K562 (cell line): ENCODE results near the gene CDHR1. TPM values are rescaled to one million over a fixed set of nuclear protein-coding genes. Genes with fewer than 3 reads are reported as not detected.

Experiments
- ATAC-seq: fragments of 200-7000 bp; cut with Tn5 transposase; 3 replicates; pipeline ENCODE4 v1.9.1; 2020; ENCODE audit warnings: moderate library complexity
- BruUV-seq: library from RNA; stranded (reverse); fragments of 400-500 nt; replicated peaks from 2 replicates; lab custom pipeline; 2021; lab: Mats Ljungman, UMichigan
- CTCF ChIA-PET: fragments of 300-600 bp; formaldehyde crosslinking; extraction: SDS; loops from one replicate; lab custom pipeline; 2021; ENCODE audit warnings: low intra/inter-chr PET ratio; lab: Yijun Ruan, JAX
- POLR2A ChIA-PET: fragments of 300-600, 350-650 bp; sonication (Branson Sonifier 250); formaldehyde crosslinking; extraction: SDS; loops from one replicate; lab custom pipeline; 2021; ENCODE audit warnings: antibody characterized with exemption, inconsistent platforms; lab: Yijun Ruan, JAX
- DNase-seq, 4 experiments: peaks; one replicate each; pipeline versions ENCODE4 v3.0.0 to v3.0.0-alpha.2; 2011 to 2018; ENCODE audit warnings: low spot score in 3 of 4, mixed read lengths in 3 of 4; ENCODE audit errors: extremely low read depth in 1 of 4
- FAIRE-seq: peaks from 2 replicates; lab custom pipeline; 2011; peaks lifted over from hg19 to GRCh38; lab: Jason Lieb, UNC
- H2AFZ ChIP-seq: 2 replicates; pipeline ENCODE4 v1.6.0; 2011; ENCODE audit warnings: low read depth, low read length, control low read depth, inconsistent platforms
- H3K27ac ChIP-seq: fragments of 200-600 bp; 3 replicates; pipeline ENCODE4 v1.8.0; 2011; ENCODE audit warnings: low read depth, mild to moderate bottlenecking, control low read depth, inconsistent platforms, low read length, moderate library complexity, mixed read lengths; ENCODE audit errors: extremely low read depth
- H3K27me3 ChIP-seq, 2 experiments: fragments of 300-600 bp in 1 of 2; 2 replicates in 1 of 2; 3 replicates in 1 of 2; pipeline versions ENCODE4 v1.6.0 to v1.8.0; 2011; ENCODE audit warnings: inconsistent platforms in 2 of 2, low read length in 2 of 2, mild to moderate bottlenecking in 1 of 2, mixed read lengths in 1 of 2, moderate library complexity in 1 of 2; ENCODE audit not compliant: control insufficient read depth in 2 of 2, insufficient read depth in 2 of 2
- H3K36me3 ChIP-seq: fragments of 300-600 bp; 3 replicates; pipeline ENCODE4 v1.8.0; 2011; ENCODE audit warnings: mild to moderate bottlenecking, low read length, inconsistent platforms; ENCODE audit not compliant: control insufficient read depth, insufficient read depth
- H3K4me1 ChIP-seq, 2 experiments: fragments of 200-600 bp in 1 of 2; replicated peaks in 1 of 2; 2 replicates in 1 of 2; 3 replicates in 1 of 2; pipeline versions ENCODE4 v1.5.1 to v1.8.0; 2011; ENCODE audit warnings: inconsistent platforms in 2 of 2, low read length in 2 of 2, mild to moderate bottlenecking in 1 of 2, mixed read lengths in 1 of 2, moderate library complexity in 1 of 2; ENCODE audit not compliant: control insufficient read depth in 2 of 2, insufficient read depth in 2 of 2
- H3K4me2 ChIP-seq: 2 replicates; pipeline ENCODE4 v1.6.1; 2011; ENCODE audit warnings: low read length, control low read depth, inconsistent platforms, mixed read lengths; ENCODE audit not compliant: insufficient read depth
- H3K4me3 ChIP-seq: fragments of 200-600 bp; sonication (generic), shearing (Covaris generic); 2 replicates; pipeline ENCODE4 v1.5.1; 2016; ENCODE audit warnings: control low read depth, inconsistent platforms
- H3K79me2 ChIP-seq: fragments of 200-600 bp; 3 replicates; pipeline ENCODE4 v1.8.0; 2011; ENCODE audit warnings: low read length, inconsistent platforms; ENCODE audit not compliant: control insufficient read depth, insufficient read depth
- H3K9ac ChIP-seq, 2 experiments: 2 replicates each; pipeline versions ENCODE4 v1.6.0 to v1.6.1; 2011; ENCODE audit warnings: low read depth in 2 of 2, low read length in 2 of 2, control low read depth in 1 of 2, inconsistent platforms in 1 of 2, mild to moderate bottlenecking in 1 of 2, mixed read lengths in 1 of 2; ENCODE audit not compliant: insufficient read depth in 1 of 2
- H3K9me1 ChIP-seq: one replicate; pipeline ENCODE4 v1.6.0; 2011; ENCODE audit warnings: inconsistent platforms, mild to moderate bottlenecking, low read length, moderate library complexity; ENCODE audit not compliant: control insufficient read depth, insufficient read depth
- H3K9me3 ChIP-seq: replicated peaks from 2 replicates; pipeline ENCODE4 v1.5.1; 2011; ENCODE audit warnings: low read depth, low read length, inconsistent platforms; ENCODE audit not compliant: control insufficient read depth, insufficient read depth
- H4K20me1 ChIP-seq: replicated peaks from 2 replicates; pipeline ENCODE4 v1.6.1; 2011; ENCODE audit warnings: low read length, inconsistent platforms, mixed read lengths; ENCODE audit not compliant: control insufficient read depth, insufficient read depth
- MEIS2 ChIP-seq: fragments of 450-650 bp; IDR thresholded peaks from 2 replicates; pipeline ENCODE4 v1.6.1; 2014; ENCODE audit warnings: mild to moderate bottlenecking; ENCODE audit not compliant: partially characterized antibody
- PHTF2 ChIP-seq: fragments of 250-450 bp; sonication (Bioruptor Pico); IDR thresholded peaks from 2 replicates; pipeline ENCODE4 v1.5.0; 2021; ENCODE audit warnings: mild to moderate bottlenecking
- SMAD2 ChIP-seq: fragments of 150-350 bp; IDR thresholded peaks from 2 replicates; pipeline ENCODE4 v1.6.1; 2014; ENCODE audit warnings: low read depth, mild to moderate bottlenecking, low read length
- TFE3 ChIP-seq: fragments of 450-650 bp; formaldehyde crosslinking; IDR thresholded peaks from 2 replicates; pipeline ENCODE4 v1.4.0; 2020; ENCODE audit warnings: mild to moderate bottlenecking, mixed read lengths
- ZBTB26 ChIP-seq: fragments of 450-650 bp; formaldehyde crosslinking; IDR thresholded peaks from 2 replicates; pipeline ENCODE4 v1.4.0; 2022; ENCODE audit warnings: missing genetic modification characterization
- ZNF436 ChIP-seq: fragments of 250-450, 450-650 bp; sonication (Bioruptor Pico); formaldehyde crosslinking; IDR thresholded peaks from 2 replicates; pipeline ENCODE4 v1.7.0; 2020; ENCODE audit warnings: mild to moderate bottlenecking
- WGBS: fragments of 100-300 bp; shearing (Covaris generic); methylation state at CpG from one replicate; pipeline ENCODE4 v1.1.6; 2016; ENCODE audit warnings: low coverage, mixed read lengths; ENCODE audit not compliant: insufficient coverage; ENCODE audit errors: missing lambda C conversion rate; 5-methylcytosine and 5-hydroxymethylcytosine counted together
- in situ Hi-C: fragments of 300-500 bp; cut with MboI; formaldehyde crosslinking; loops from 4 replicates; pipeline ENCODE4 v1.15.0; 2018; ENCODE audit warnings: inconsistent platforms, mixed read lengths
- intact Hi-C: fragments of 100-400 bp; cut with micrococcal nuclease; formaldehyde crosslinking; loops from 2 replicates; pipeline ENCODE4 v1.14.2; 2022
- polyA plus RNA-seq, 8 experiments: library from polyadenylated mRNA; depleted of rRNA in 4 of 8; stranded (reverse) in 5 of 8; unstranded in 3 of 8; fragments of >200 nt; fragmentation: Nextera tagmentation in 2 of 8; fragmentation: Illumina TruSeq in 1 of 8; extraction: Ambion mirVana in 2 of 8; extraction: Trizol in 1 of 8; gene quantifications; 2 replicates each; pipeline versions ENCODE4 v1.2.1 to v1.2.3, GENCODE V29; 2011 to 2014; ENCODE audit warnings: inconsistent platforms in 1 of 8, missing spikeins in 1 of 8
- total RNA-seq, 7 experiments: library from RNA; depleted of rRNA in 6 of 7; stranded (reverse); fragments of >200 nt in 6 of 7; fragmentation: Illumina TruSeq in 2 of 7; extraction: Trizol in 2 of 7; gene quantifications; 2 replicates each; pipeline versions ENCODE4 v1.2.1 to v1.2.3, GENCODE V29; 2011 to 2021; ENCODE audit warnings: low replicate concordance in 1 of 7

The CDHR1 gene
- total and polyA plus RNA-seq, 9 of the 15 experiments (the other 6 are each of a cell fraction or from before 2014, with no cell fraction given) = 0.03 to 0.99 (median 0.20) TPM

- no peak overlapping the region for H3K4me2 ChIP-seq
- H3K9me3 ChIP-seq = no peaks in the 10 kb centered on the region
- 1% methylated on average over 4 of the region's 4 CpGs for WGBS
- FAIRE-seq = no peak
- no peaks in the 10 kb centered on the region for H3K36me3 ChIP-seq
- BruUV-seq = no TSS peak
- H3K4me1 ChIP-seq = no peaks in the 10 kb centered on the region
- no peak for TF ChIP-seq ZNF436 (CRISPR knock-in tag)
- TF ChIP-seq SMAD2 = no peak
- ATAC-seq = no peak
- no peak for DNase-seq
- H2AFZ ChIP-seq = no peak overlapping the region
- H3K4me3 ChIP-seq = no peak overlapping the region
- intact Hi-C loops = no loop called here
- H3K79me2 ChIP-seq = no peaks in the 10 kb centered on the region
- CTCF ChIA-PET = no interaction called here
- H3K27ac ChIP-seq = no peak overlapping the region
- peaks cover 3 to 24% of the 10 kb centered on the region in 2 experiments; a peak in 3 of 5 replicates for H3K27me3 ChIP-seq
- H3K9me1 ChIP-seq = no peaks in the 10 kb centered on the region
- POLR2A ChIA-PET = no interaction called here
- H3K9ac ChIP-seq = no peak overlapping the region
- in situ Hi-C loops = no loop called here
- H4K20me1 ChIP-seq = no peaks in the 10 kb centered on the region
These were observed 33.5 kb downstream of the CDHR1 start for GRCh38 chr10:84227810-84228209.

- no TSS peak for BruUV-seq
- Histone ChIP-seq H3K9ac (no peak overlapping the region), H3K36me3 (no peaks in the 10 kb centered on the region), H3K79me2 (no peaks in the 10 kb centered on the region), H3K9me1 (no peaks in the 10 kb centered on the region), H3K9me3 (no peaks in the 10 kb centered on the region), H4K20me1 (no peaks in the 10 kb centered on the region), H3K27me3 (peaks cover 8 to 27% of the 10 kb centered on the region in 2 experiments; a peak in 4 of 5 replicates), H3K4me1 (no peaks in the 10 kb centered on the region), H2AFZ (no peak overlapping the region), H3K27ac (no peak overlapping the region), H3K4me2 (no peak overlapping the region), H3K4me3 (no peak overlapping the region)
- 0% methylated on average over 1 of the region's 1 CpG for WGBS
- in situ Hi-C loops (no loop called here), intact Hi-C loops (no loop called here)
- ChIA-PET CTCF (no interaction called here), POLR2A (no interaction called here)
- ATAC-seq = no peak
- no peak for FAIRE-seq
- no peak for DNase-seq
- TF ChIP-seq MEIS2 (no peak), ZBTB26 (CRISPR knock-in tag) (no peak), PHTF2 (CRISPR knock-in tag) (no peak), TFE3 (CRISPR knock-in tag) (peak; percentile 56)
These were observed 36.0 kb downstream of the CDHR1 start for GRCh38 chr10:84230359-84230758.
